HG03066 (cell line): ENCODE results near the gene STAT4.

Source experiments
- ATAC-seq: cut with Tn5 transposase; IDR thresholded peaks from one replicate; pipeline ENCODE4 v1.9.1; 2021; ENCODE audit warnings: low read depth; ENCODE audit not compliant: unreplicated experiment

The STAT4 gene

GRCh38 chr2:191103774-191104173 is 47.0 kb downstream of the STAT4 start:
- no peak for ATAC-seq

- no peak for ATAC-seq
Observed at GRCh38 chr2:191100216-191100615, 50.6 kb downstream of the STAT4 start.

GRCh38 chr2:191087311-191087710 is 63.5 kb downstream of the STAT4 start:
- ATAC-seq: no peak

- ATAC-seq: no peak
Observed at GRCh38 chr2:191086706-191087105, 64.1 kb downstream of the STAT4 start.

GRCh38 chr2:191083540-191083939 is 67.3 kb downstream of the STAT4 start:
- no peak for ATAC-seq

GRCh38 chr2:191082321-191082720 is 68.5 kb downstream of the STAT4 start:
- ATAC-seq: no peak

GRCh38 chr2:191081411-191082155 is 69.2 kb downstream of the STAT4 start:
- no peak for ATAC-seq

- no peak for ATAC-seq
Observed at GRCh38 chr2:191078165-191078867, 72.5 kb downstream of the STAT4 start.

- no peak for ATAC-seq
Observed at GRCh38 chr2:191070276-191070675, 80.5 kb downstream of the STAT4 start.

GRCh38 chr2:191069606-191070005 is 81.2 kb downstream of the STAT4 start:
- ATAC-seq: no peak

GRCh38 chr2:191066919-191067233 is 83.9 kb downstream of the STAT4 start:
- ATAC-seq: no peak

GRCh38 chr2:191066197-191066918 is 84.4 kb downstream of the STAT4 start:
- no peak for ATAC-seq

- ATAC-seq: no peak
Observed at GRCh38 chr2:191065785-191066184, 85.0 kb downstream of the STAT4 start.

- ATAC-seq: no peak
Observed at GRCh38 chr2:191064590-191064989, 86.2 kb downstream of the STAT4 start.

GRCh38 chr2:191063584-191063983 is 87.2 kb downstream of the STAT4 start:
- ATAC-seq: no peak

- no peak for ATAC-seq
Observed at GRCh38 chr2:191061381-191061980, 89.3 kb downstream of the STAT4 start.

GRCh38 chr2:191059308-191059707 is 91.5 kb downstream of the STAT4 start:
- ATAC-seq: no peak

GRCh38 chr2:191056228-191056627 is 94.6 kb downstream of the STAT4 start:
- peak; percentile 50 for ATAC-seq

GRCh38 chr2:191053256-191053655 is 97.5 kb downstream of the STAT4 start:
- no peak for ATAC-seq

GRCh38 chr2:191051825-191052778 is 98.7 kb downstream of the STAT4 start:
- no peak for ATAC-seq
